22Rv1 (cell line): ENCODE measurements around the gene ZNF100.
"Not testable (repeated sequence)": the region's sequence is repeated elsewhere in the genome, so short reads cannot be mapped to it uniquely, and the experiment has no call there.

Experiments
- H3K27ac ChIP-seq: fragments of 450-650 bp; 2 replicates; pipeline ENCODE4 v1.5.1; 2017
- CTCF ChIP-seq: fragments of 450-650 bp; IDR thresholded peaks from 2 replicates; pipeline ENCODE4 v1.5.1; 2017; ENCODE audit warnings: mild to moderate bottlenecking
- ZFX ChIP-seq: fragments of 450-650 bp; IDR thresholded peaks from 2 replicates; pipeline ENCODE4 v1.6.1; 2017; ENCODE audit warnings: antibody characterized with exemption, borderline replicate concordance

Gene ZNF100

GRCh38 chr19:21767065-21767800, at the start of gene ZNF100:
ZNF100 (minus strand) TSS chr19:21767579; CDS start chr19:21767429, 150 bp downstream.
- H3K27ac ChIP-seq, result peak within 1 kb of the TSS; percentile 91
- no peak for TF ChIP-seq CTCF
- no peak for TF ChIP-seq ZFX

DNA sequence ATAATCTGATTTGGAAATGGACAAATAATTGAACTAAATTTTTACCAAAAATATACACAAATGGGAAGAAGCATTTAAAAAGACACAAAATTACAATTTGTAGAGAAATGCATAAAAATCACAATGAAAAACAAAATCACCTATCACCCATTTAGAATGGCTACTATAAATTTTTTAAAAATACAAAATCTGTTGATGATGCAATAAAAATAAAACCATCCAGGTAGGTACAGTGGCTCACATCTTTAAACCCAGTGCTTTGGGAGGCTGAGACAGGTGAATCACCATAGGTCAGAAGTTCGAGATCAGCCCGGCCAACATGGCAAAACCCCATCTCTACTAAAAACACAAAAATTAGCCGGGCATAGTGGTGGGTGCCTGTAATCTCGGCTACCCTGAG, 45.1 kb upstream of the ZNF100 start:
- H3K27ac ChIP-seq, result no peak overlapping the region
- TF ChIP-seq CTCF, result no peak
- TF ChIP-seq ZFX, result no peak

- not testable (repeated sequence) for H3K27ac ChIP-seq
Observed at GRCh38 chr19:21808400-21809000, 41.1 kb upstream of the ZNF100 start.

GRCh38 chr19:21789466-21790085, 22.2 kb upstream of the ZNF100 start:
- no peak for TF ChIP-seq CTCF
- TF ChIP-seq ZFX, result no peak
- H3K27ac ChIP-seq, result no peak overlapping the region

DNA sequence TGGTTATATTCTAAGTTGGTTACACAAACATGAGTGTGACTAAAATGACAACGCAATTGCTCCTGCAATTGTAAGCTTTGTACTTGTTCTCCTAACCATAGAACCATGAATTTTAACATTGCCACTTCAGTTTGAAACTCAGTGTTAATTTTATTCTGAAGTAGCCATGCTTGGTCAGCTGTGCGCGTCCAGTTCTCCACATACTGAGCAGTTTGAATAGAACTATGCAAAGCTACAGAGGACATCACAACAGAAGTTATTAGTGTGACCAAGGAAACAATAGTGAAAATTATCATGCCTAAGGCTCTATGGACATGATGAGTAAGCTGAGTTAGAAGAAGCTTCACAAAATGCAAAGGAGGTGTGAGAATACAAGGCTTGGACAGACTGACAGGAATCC, 19.6 kb upstream of the ZNF100 start:
- no peak for TF ChIP-seq ZFX
- TF ChIP-seq CTCF, result no peak
- no peak overlapping the region for H3K27ac ChIP-seq

DNA sequence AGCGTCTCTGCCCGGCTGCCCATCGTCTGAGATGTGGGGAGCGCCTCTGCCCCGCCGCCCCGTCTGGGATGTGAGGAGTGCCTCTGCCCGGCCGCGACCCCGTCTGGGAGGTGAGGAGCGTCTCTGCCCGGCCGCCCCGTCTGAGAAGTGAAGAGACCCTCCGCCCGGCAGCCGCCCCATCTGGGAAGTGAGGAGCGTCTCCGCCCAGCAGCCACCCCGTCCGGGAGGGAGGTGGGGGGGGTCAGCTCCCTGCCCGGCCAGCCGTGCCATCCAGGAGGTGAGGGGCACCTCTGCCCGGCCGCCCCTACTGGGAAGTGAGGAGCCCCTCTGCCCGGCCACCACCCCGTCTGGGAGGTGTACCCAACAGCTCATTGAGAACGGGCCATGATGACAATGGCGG, 8.4 kb upstream of the ZNF100 start:
- H3K27ac ChIP-seq, result not testable (repeated sequence)

DNA sequence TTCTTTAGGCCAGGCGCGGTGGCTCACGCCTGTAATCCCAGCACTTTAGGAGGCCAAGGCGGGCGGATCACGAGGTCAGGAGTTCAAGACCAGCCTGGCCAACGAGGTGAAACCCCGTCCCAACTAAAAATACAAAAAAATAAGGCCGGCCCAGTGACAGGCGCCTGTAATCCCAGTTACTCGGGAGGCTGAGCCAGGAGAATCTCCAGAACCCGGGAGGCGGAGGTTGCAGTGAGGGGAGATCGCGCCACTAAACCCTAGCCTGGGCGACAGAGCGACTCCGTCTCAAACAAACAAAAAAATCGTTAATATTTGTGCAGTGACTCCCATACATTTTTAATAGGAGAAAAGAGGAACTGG, 694 bp downstream of the ZNF100 start:
- H3K27ac ChIP-seq, result peak overlapping the region; percentile 91

- TF ChIP-seq CTCF (no peak), ZFX (no peak)
- H3K27ac ChIP-seq, result no peak overlapping the region
Observed at GRCh38 chr19:21765151-21765550, 2.2 kb downstream of the ZNF100 start.

GRCh38 chr19:21761547-21761946, 5.8 kb downstream of the ZNF100 start:
- H3K27ac ChIP-seq, result not testable (repeated sequence)
